HepG2 (cell line): ENCODE results near the gene MLLT11. TPM values are rescaled to one million over a fixed set of nuclear protein-coding genes. Genes with fewer than 3 reads are reported as not detected.

Experiments used
- ATAC-seq: fragments of 200-7000 bp; cut with Tn5 transposase; 3 replicates; pipeline ENCODE4 v1.9.1; 2020; ENCODE audit warnings: mild to moderate bottlenecking, moderate library complexity
- BruUV-seq: library from RNA; stranded (reverse); fragments of 400-500 nt; replicated peaks from 2 replicates; lab custom pipeline; 2021; lab: Mats Ljungman, UMichigan
- CTCF ChIA-PET: fragments of 300-600 bp; formaldehyde crosslinking; extraction: SDS; loops from one replicate; lab custom pipeline; 2021; ENCODE audit warnings: low total read pairs, inconsistent platforms, low intra/inter-chr PET ratio; lab: Yijun Ruan, JAX
- POLR2A ChIA-PET: fragments of 350-600 bp; sonication (Branson Sonifier 250); formaldehyde crosslinking; loops from one replicate; lab custom pipeline; 2020; ENCODE audit warnings: antibody characterized with exemption, inconsistent platforms; lab: Yijun Ruan, JAX
- DNase-seq: peaks from one replicate; pipeline ENCODE4 v3.0.0-alpha.2; 2015; ENCODE audit warnings: low spot score
- FAIRE-seq: peaks from 3 replicates; lab custom pipeline; 2011; peaks lifted over from hg19 to GRCh38; lab: Jason Lieb, UNC
- H2AFZ ChIP-seq: one replicate; pipeline ENCODE4 v1.6.1; 2011; ENCODE audit warnings: low read length, inconsistent platforms
- H3K27ac ChIP-seq: fragments of 300-600 bp; 3 replicates; pipeline ENCODE4 v1.8.0; 2011; ENCODE audit warnings: mixed run types, mild to moderate bottlenecking, mixed read lengths, low read length, inconsistent platforms; ENCODE audit not compliant: insufficient read depth; ENCODE audit errors: extremely low read length
- H3K27me3 ChIP-seq, 2 experiments: fragments of 200-600 bp in 1 of 2; 2 replicates in 1 of 2; 3 replicates in 1 of 2; pipeline versions ENCODE4 v1.6.0 to v1.8.0; 2011; ENCODE audit warnings: low read length in 2 of 2, mild to moderate bottlenecking in 2 of 2, moderate library complexity in 2 of 2, inconsistent platforms in 1 of 2; ENCODE audit not compliant: insufficient read depth in 2 of 2, control insufficient read depth in 1 of 2
- H3K36me3 ChIP-seq, 2 experiments: fragments of 200-600 bp in 1 of 2; replicated peaks in 1 of 2; 2 replicates in 1 of 2; 3 replicates in 1 of 2; pipeline versions ENCODE4 v1.5.1 to v1.8.0; 2011; ENCODE audit warnings: low read length in 2 of 2, inconsistent platforms in 1 of 2; ENCODE audit not compliant: insufficient read depth in 2 of 2, control insufficient read depth in 1 of 2
- H3K4me1 ChIP-seq: 2 replicates; pipeline ENCODE4 v1.5.1; 2012; ENCODE audit warnings: low read length, inconsistent platforms; ENCODE audit not compliant: insufficient read depth
- H3K4me2 ChIP-seq: 2 replicates; pipeline ENCODE4 v1.6.0; 2011; ENCODE audit warnings: low read depth, low read length, inconsistent platforms
- H3K4me3 ChIP-seq, 3 experiments: fragments of 200-600 bp in 1 of 3; sonication (generic), shearing (Covaris generic) in 1 of 3; replicated peaks in 1 of 3; 2 replicates each; pipeline ENCODE4 v1.5.1; 2011 to 2016; ENCODE audit warnings: low read length in 3 of 3, inconsistent platforms in 2 of 3, low read depth in 2 of 3, mild to moderate bottlenecking in 2 of 3, control low read depth in 1 of 3, mixed read lengths in 1 of 3; ENCODE audit not compliant: insufficient read depth in 1 of 3
- H3K79me2 ChIP-seq: one replicate; pipeline ENCODE4 v1.6.1; 2011; ENCODE audit warnings: low read length, inconsistent platforms; ENCODE audit not compliant: insufficient read depth
- H3K9ac ChIP-seq: 2 replicates; pipeline ENCODE4 v1.6.0; 2011; ENCODE audit warnings: mild to moderate bottlenecking, low read depth, low read length, inconsistent platforms; ENCODE audit not compliant: insufficient read depth
- H3K9me3 ChIP-seq: 2 replicates; pipeline ENCODE4 v1.5.1; 2012; ENCODE audit warnings: mild to moderate bottlenecking, low read length
- H4K20me1 ChIP-seq: 2 replicates; pipeline ENCODE4 v1.6.0; 2011; ENCODE audit warnings: inconsistent platforms, mild to moderate bottlenecking, low read length, moderate library complexity; ENCODE audit not compliant: insufficient read depth
- BHLHE40 ChIP-seq: IDR thresholded peaks from 2 replicates; pipeline ENCODE4 v1.6.1; 2011; ENCODE audit warnings: low read length, improper control_type of control experiment
- CTCF ChIP-seq: sonication (generic); formaldehyde crosslinking; IDR thresholded peaks from 2 replicates; pipeline ENCODE4 v1.5.0; 2020; ENCODE audit warnings: mild to moderate bottlenecking, missing genetic modification reagents, moderate library complexity
- GFI1 ChIP-seq: sonication (generic); formaldehyde crosslinking; IDR thresholded peaks from 2 replicates; pipeline ENCODE4 v1.5.0; 2020; ENCODE audit warnings: missing genetic modification reagents, mild to moderate bottlenecking, borderline replicate concordance
- MZF1 ChIP-seq: sonication (generic); formaldehyde crosslinking; IDR thresholded peaks from 2 replicates; pipeline ENCODE4 v1.8.1; 2023; ENCODE audit warnings: mild to moderate bottlenecking, missing genetic modification reagents, borderline replicate concordance
- PAF1 ChIP-seq: IDR thresholded peaks from 2 replicates; pipeline ENCODE4 v1.6.1; 2016; ENCODE audit warnings: missing genetic modification reagents, missing compliant biosample characterization
- RFX1 ChIP-seq: fragments of 450-650 bp; IDR thresholded peaks from 2 replicates; pipeline ENCODE4 v1.6.1; 2017
- SOX6 ChIP-seq, 2 experiments: fragments of 450-650 bp in 1 of 2; sonication (generic) in 1 of 2; formaldehyde crosslinking in 1 of 2; IDR thresholded peaks; 2 replicates each; pipeline versions ENCODE4 v1.4.0 to v1.6.1; 2017 to 2020; ENCODE audit warnings: antibody characterized with exemption in 1 of 2, mild to moderate bottlenecking in 1 of 2, missing genetic modification reagents in 1 of 2
- SP5 ChIP-seq: IDR thresholded peaks from 2 replicates; pipeline ENCODE4 v1.6.1; 2016; ENCODE audit warnings: low read depth, borderline replicate concordance
- ZNF180 ChIP-seq: sonication (generic); formaldehyde crosslinking; IDR thresholded peaks from 2 replicates; pipeline ENCODE4 v1.4.0; 2020; ENCODE audit warnings: low read depth, missing genetic modification reagents, borderline replicate concordance
- ZNF296 ChIP-seq: sonication (generic); formaldehyde crosslinking; conservative IDR thresholded peaks from 2 replicates; pipeline ENCODE4 v1.5.0; 2020; ENCODE audit warnings: mild to moderate bottlenecking, missing genetic modification reagents
- ZNF326 ChIP-seq: sonication (generic); formaldehyde crosslinking; IDR thresholded peaks from 2 replicates; pipeline ENCODE4 v1.4.0; 2020; ENCODE audit warnings: missing genetic modification reagents, borderline replicate concordance
- ZNF407 ChIP-seq: sonication (generic); formaldehyde crosslinking; IDR thresholded peaks from one replicate; pipeline ENCODE4 v1.5.1; 2020; ENCODE audit warnings: mild to moderate bottlenecking, missing genetic modification reagents; ENCODE audit errors: not compliant biosample characterization
- ZNF451 ChIP-seq: sonication (generic); formaldehyde crosslinking; IDR thresholded peaks from 2 replicates; pipeline ENCODE4 v1.5.0; 2020; ENCODE audit warnings: mild to moderate bottlenecking, missing genetic modification reagents
- ZNF629 ChIP-seq: sonication (generic); formaldehyde crosslinking; conservative IDR thresholded peaks from 2 replicates; pipeline ENCODE4 v1.5.0; 2020; ENCODE audit warnings: missing genetic modification reagents
- ZNF652 ChIP-seq: IDR thresholded peaks from 2 replicates; pipeline ENCODE4 v1.6.1; 2016; ENCODE audit warnings: low read depth, borderline replicate concordance
- ZNF747 ChIP-seq: sonication (generic); formaldehyde crosslinking; IDR thresholded peaks from 2 replicates; pipeline ENCODE4 v1.8.1; 2023; ENCODE audit warnings: missing genetic modification reagents, mild to moderate bottlenecking, borderline replicate concordance
- WGBS: methylation state at CpG from one replicate; pipeline ENCODE4 v1.1.6; 2017; ENCODE audit warnings: low lambda C conversion rate; 5-methylcytosine and 5-hydroxymethylcytosine counted together
- in situ Hi-C: cut with HindIII; loops from 2 replicates; pipeline ENCODE4 v1.10.0; 2017; ENCODE audit warnings: low pct_unique_long_range_greater_than_20kb; ENCODE audit not compliant: extremely low pct_ligation_motif_present
- intact Hi-C: fragments of 100-400 bp; cut with micrococcal nuclease; formaldehyde crosslinking; loops from one replicate; pipeline ENCODE4 v1.10.0; 2022; ENCODE audit not compliant: unreplicated experiment
- polyA plus RNA-seq, 8 experiments: library from polyadenylated mRNA; depleted of rRNA in 3 of 8; stranded (reverse) in 7 of 8; unstranded in 1 of 8; fragments of >200 nt; fragmentation: Illumina TruSeq in 4 of 8; extraction: Trizol in 4 of 8; gene quantifications; 2 replicates each; pipeline versions ENCODE4 v1.2.1 to v1.2.3, GENCODE V29; 2011 to 2016; ENCODE audit warnings: low read depth in 4 of 8, missing spikeins in 1 of 8, mixed read lengths in 1 of 8; ENCODE audit not compliant: insufficient read depth in 1 of 8
- total RNA-seq, 5 experiments: library from RNA; depleted of rRNA; stranded (reverse); fragments of >200 nt; fragmentation: Illumina TruSeq; extraction: Trizol; gene quantifications; 2 replicates each; pipeline ENCODE4 v1.2.3, GENCODE V29; 2016; ENCODE audit warnings: low read depth in 1 of 5

Gene MLLT11
- total and polyA plus RNA-seq, 2 of the 13 experiments (the other 11 are each of a cell fraction or from before 2014, with no cell fraction given): 0.21 to 0.22 TPM

- Histone ChIP-seq H3K36me3 (no peaks in the 10 kb centered on the region), H3K4me3 (no peak overlapping the region), H3K27me3 (no peaks in the 10 kb centered on the region), H3K4me1 (peaks cover 20% of the 10 kb centered on the region), H3K79me2 (no peaks in the 10 kb centered on the region), H3K4me2 (no peak overlapping the region), H3K9me3 (no peaks in the 10 kb centered on the region), H3K9ac (no peak overlapping the region), H3K27ac (no peak overlapping the region), H2AFZ (no peak overlapping the region), H4K20me1 (no peaks in the 10 kb centered on the region)
- CTCF ChIA-PET: no interaction called here
- no peak for FAIRE-seq
- no peak for ATAC-seq
- no TSS peak for BruUV-seq
- intact Hi-C loops: no loop called here
- DNase-seq: no peak
- POLR2A ChIA-PET: interaction anchor here (0.7 kb wide), 2 partner anchors 16 to 54 kb away, joined by 4 read pairs; no protein-coding TSS in a partner anchor
- 73% methylated on average over 3 of the region's 4 CpGs for WGBS
- in situ Hi-C loops: no loop called here
- TF ChIP-seq RFX1 (no peak), ZNF180 (CRISPR knock-in tag) (no peak), BHLHE40 (no peak), CTCF (no peak), ZNF652 (CRISPR knock-in tag) (no peak), ZNF407 (CRISPR knock-in tag) (no peak), SP5 (no peak), ZNF747 (no peak), ZNF451 (no peak), PAF1 (no peak), ZNF296 (no peak), MZF1 (CRISPR knock-in tag) (no peak), GFI1 (CRISPR knock-in tag) (no peak), ZNF629 (no peak), SOX6 (IDR thresholded peaks at IDR 0.05) (no peak), SOX6 (CRISPR knock-in tag; IDR thresholded peaks at IDR 0.05) (no peak), ZNF326 (CRISPR knock-in tag) (no peak)
Measured at GRCh38 chr1:151067185-151067584, 7.0 kb downstream of the MLLT11 start.
